ENCODE data around the gene RFX1.
"Not testable (repeated sequence)": the region's sequence is repeated elsewhere in the genome, so short reads cannot be mapped to it uniquely, and the experiment has no call there.

RFX1 gene

GRCh38 chr19:14051980-14052379 is 45.9 kb upstream of the RFX1 start:
- no peak overlapping the region for H3K27ac ChIP-seq
- TF ChIP-seq ZFX (IDR thresholded peaks at IDR 0.05; ENCODE audit: borderline replicate concordance) (no peak), CTCF (IDR thresholded peaks at IDR 0.05) (no peak)

GRCh38 chr19:14050961-14051360 is 44.8 kb upstream of the RFX1 start:
- H3K27ac ChIP-seq, result not testable (repeated sequence)

GRCh38 chr19:14050512-14050911 is 44.4 kb upstream of the RFX1 start:
- TF ChIP-seq ZFX (IDR thresholded peaks at IDR 0.05; ENCODE audit: borderline replicate concordance), result no peak
- no peak for TF ChIP-seq CTCF (IDR thresholded peaks at IDR 0.05)
- H3K27ac ChIP-seq, result no peak overlapping the region

GRCh38 chr19:14048443-14049153 is 42.5 kb upstream of the RFX1 start:
- H3K27ac ChIP-seq, result no peak overlapping the region
- TF ChIP-seq ZFX (IDR thresholded peaks at IDR 0.05; ENCODE audit: borderline replicate concordance) (no peak), CTCF (IDR thresholded peaks at IDR 0.05) (peak; percentile 98)

- not testable (repeated sequence) for H3K27ac ChIP-seq
Measured at GRCh38 chr19:14047866-14048265, 41.7 kb upstream of the RFX1 start.

- peak; percentile 81 for TF ChIP-seq CTCF (IDR thresholded peaks at IDR 0.05)
- H3K27ac ChIP-seq, result not testable (repeated sequence)
Measured at GRCh38 chr19:14042659-14043608, 36.8 kb upstream of the RFX1 start.

GRCh38 chr19:14039181-14039580 is 33.1 kb upstream of the RFX1 start:
- no peak for TF ChIP-seq ZFX (IDR thresholded peaks at IDR 0.05; ENCODE audit: borderline replicate concordance)
- no peak for TF ChIP-seq CTCF (IDR thresholded peaks at IDR 0.05)
- H3K27ac ChIP-seq, result no peak overlapping the region

- H3K27ac ChIP-seq, result no peak overlapping the region
- TF ChIP-seq CTCF (IDR thresholded peaks at IDR 0.05) (no peak), ZFX (IDR thresholded peaks at IDR 0.05; ENCODE audit: borderline replicate concordance) (no peak)
Measured at GRCh38 chr19:14035706-14036105, 29.6 kb upstream of the RFX1 start.

Measured in 22Rv1 (cell line).